Upper lobe of left lung (tissue), 4 donors: Measurements from ENCODE around the gene FOXP1.

ENCODE experiments used
- POLR2A ChIP-seq, 4 donors: fragments of 450-650 bp; IDR thresholded peaks; one replicate each; pipeline ENCODE4 v1.5.1; 2016 to 2017; ENCODE audit warnings: antibody characterized with exemption in 4 of 4, mild to moderate bottlenecking in 2 of 4
- POLR2AphosphoS5 ChIP-seq, 2 donors: sonication (generic); formaldehyde crosslinking; IDR thresholded peaks; one replicate each; pipeline ENCODE4 v1.5.1; 2017; ENCODE audit warnings: antibody characterized with exemption in 2 of 2
- TF ChIP-seq, protein P1 (sequence below), 6 experiments: fragments of 450-650 bp in 4 of 6; fragments of 200-600 bp in 2 of 6; sonication (generic) in 2 of 6; IDR thresholded peaks; one replicate each; pipeline ENCODE4 v1.5.1; 2016 to 2019; ENCODE audit warnings: antibody characterized with exemption in 6 of 6

DNA sequence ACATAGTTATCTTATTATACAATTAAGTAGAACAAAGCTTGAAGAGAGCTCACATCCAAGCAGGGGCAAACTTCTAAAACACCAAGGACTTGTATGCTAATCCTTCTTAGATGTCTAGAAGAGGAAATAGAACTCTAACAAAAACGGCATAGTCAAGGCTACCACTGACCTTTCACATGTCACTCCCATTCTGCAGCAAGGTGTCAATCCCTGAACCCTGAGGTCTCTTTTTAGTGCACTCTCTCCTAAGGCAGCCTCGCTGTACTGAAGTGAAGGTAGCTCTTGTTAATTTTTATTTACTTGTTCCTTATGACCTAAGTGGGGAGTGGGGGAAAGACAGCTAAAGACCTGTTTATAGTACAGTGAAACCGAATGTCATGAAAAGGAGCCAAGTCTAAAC is 506.5 kb downstream of the FOXP1 start:
- TF ChIP-seq POLR2A (IDR thresholded peaks at IDR 0.05) = no peak
- TF ChIP-seq POLR2AphosphoS5 (IDR thresholded peaks at IDR 0.05) = no peak
- TF ChIP-seq, protein P1, sequence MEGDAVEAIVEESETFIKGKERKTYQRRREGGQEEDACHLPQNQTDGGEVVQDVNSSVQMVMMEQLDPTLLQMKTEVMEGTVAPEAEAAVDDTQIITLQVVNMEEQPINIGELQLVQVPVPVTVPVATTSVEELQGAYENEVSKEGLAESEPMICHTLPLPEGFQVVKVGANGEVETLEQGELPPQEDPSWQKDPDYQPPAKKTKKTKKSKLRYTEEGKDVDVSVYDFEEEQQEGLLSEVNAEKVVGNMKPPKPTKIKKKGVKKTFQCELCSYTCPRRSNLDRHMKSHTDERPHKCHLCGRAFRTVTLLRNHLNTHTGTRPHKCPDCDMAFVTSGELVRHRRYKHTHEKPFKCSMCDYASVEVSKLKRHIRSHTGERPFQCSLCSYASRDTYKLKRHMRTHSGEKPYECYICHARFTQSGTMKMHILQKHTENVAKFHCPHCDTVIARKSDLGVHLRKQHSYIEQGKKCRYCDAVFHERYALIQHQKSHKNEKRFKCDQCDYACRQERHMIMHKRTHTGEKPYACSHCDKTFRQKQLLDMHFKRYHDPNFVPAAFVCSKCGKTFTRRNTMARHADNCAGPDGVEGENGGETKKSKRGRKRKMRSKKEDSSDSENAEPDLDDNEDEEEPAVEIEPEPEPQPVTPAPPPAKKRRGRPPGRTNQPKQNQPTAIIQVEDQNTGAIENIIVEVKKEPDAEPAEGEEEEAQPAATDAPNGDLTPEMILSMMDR (IDR thresholded peaks at IDR 0.05) = no peak
